Esophagus muscularis mucosa (tissue), 3 donors: ENCODE measurements around the gene PROX2.

Source experiments
- EP300 ChIP-seq: sonication (generic); formaldehyde crosslinking; IDR thresholded peaks from one replicate; pipeline ENCODE4 v1.6.1; 2017; ENCODE audit warnings: antibody characterized with exemption
- TF ChIP-seq, protein P1 (sequence below), 3 experiments: fragments of 200-600 bp in 2 of 3; fragments of 450-650 bp in 1 of 3; sonication (generic) in 2 of 3; IDR thresholded peaks; one replicate each; pipeline ENCODE4 v1.5.1; 2017 to 2019; ENCODE audit warnings: antibody characterized with exemption in 3 of 3, mild to moderate bottlenecking in 2 of 3, moderate library complexity in 1 of 3

DNA sequence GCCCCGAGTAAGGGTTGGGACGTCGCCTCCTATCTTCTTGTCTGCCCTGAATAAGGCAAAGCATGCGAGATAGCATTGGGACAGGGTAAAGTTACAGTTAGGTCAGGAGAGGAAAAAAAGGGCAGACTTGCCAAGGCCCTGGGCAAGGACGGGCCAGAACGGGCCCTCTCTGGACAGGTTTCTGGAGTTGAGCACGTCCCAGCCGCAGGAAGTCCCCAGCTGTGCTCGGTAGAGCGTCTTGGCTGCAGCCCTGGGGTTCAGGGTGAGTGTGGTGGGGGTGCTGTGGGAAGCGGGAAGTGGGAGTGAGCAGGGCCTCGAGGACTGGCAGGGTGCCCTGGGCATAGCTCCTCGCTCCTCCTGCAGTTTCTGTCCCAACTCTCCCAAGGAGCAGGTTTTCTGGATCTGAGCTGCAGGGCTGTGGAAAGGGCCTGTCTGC, 41.7 kb upstream of the PROX2 start:
- TF ChIP-seq EP300, result no peak
- TF ChIP-seq, protein P1, sequence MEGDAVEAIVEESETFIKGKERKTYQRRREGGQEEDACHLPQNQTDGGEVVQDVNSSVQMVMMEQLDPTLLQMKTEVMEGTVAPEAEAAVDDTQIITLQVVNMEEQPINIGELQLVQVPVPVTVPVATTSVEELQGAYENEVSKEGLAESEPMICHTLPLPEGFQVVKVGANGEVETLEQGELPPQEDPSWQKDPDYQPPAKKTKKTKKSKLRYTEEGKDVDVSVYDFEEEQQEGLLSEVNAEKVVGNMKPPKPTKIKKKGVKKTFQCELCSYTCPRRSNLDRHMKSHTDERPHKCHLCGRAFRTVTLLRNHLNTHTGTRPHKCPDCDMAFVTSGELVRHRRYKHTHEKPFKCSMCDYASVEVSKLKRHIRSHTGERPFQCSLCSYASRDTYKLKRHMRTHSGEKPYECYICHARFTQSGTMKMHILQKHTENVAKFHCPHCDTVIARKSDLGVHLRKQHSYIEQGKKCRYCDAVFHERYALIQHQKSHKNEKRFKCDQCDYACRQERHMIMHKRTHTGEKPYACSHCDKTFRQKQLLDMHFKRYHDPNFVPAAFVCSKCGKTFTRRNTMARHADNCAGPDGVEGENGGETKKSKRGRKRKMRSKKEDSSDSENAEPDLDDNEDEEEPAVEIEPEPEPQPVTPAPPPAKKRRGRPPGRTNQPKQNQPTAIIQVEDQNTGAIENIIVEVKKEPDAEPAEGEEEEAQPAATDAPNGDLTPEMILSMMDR (IDR thresholded peaks at IDR 0.05), result no peak
